ENCODE data around the gene MBD3L2B.

- no peak for TF ChIP-seq POLR2A (IDR thresholded peaks at IDR 0.05; ENCODE audit: low read length)
- no peak for TF ChIP-seq GATA1 (IDR thresholded peaks at IDR 0.05; ENCODE audit: low read depth, low read length)
Measured at GRCh38 chr19:6979399-6979798, 41.8 kb downstream of the MBD3L2B start.

Data from erythroblast (primary cell).